GM19455 (cell line): Measurements from ENCODE around the gene KDM3A.

ENCODE experiments used
- ATAC-seq: cut with Tn5 transposase; IDR thresholded peaks from one replicate; pipeline ENCODE4 v1.9.1; 2021; ENCODE audit not compliant: unreplicated experiment

Gene KDM3A

DNA sequence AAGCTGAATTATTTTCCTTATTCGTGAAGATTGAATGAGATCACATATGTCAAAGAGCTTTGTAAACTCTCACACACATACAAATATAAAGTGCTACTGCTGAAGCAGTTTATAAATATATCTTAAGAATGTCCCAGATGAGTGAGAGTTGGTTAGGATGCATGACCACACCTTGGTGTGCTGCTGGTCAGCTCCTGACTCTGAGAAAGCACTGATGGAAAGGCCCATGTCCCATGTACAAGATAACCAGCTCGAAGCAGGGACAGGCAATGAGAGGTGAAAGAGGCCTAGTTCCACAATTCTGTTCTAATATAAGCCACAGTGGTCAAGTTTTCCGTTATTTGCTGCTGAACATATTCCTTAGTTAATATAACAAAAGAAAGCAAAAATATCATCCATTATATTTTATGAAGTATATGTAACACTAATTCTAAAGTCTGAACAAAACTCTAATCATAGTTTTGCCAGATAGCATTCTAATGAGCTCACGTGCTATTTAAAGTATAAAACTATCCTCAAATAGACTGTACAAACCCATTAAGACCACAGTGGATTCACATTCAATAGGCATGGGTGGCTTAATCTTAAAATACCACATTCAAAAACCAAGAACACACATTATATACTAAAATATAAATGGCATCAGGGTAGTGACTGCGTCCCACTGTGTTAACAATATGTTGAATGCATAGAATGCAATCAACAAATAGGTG is 72.9 kb downstream of the KDM3A start:
- ATAC-seq = no peak

DNA sequence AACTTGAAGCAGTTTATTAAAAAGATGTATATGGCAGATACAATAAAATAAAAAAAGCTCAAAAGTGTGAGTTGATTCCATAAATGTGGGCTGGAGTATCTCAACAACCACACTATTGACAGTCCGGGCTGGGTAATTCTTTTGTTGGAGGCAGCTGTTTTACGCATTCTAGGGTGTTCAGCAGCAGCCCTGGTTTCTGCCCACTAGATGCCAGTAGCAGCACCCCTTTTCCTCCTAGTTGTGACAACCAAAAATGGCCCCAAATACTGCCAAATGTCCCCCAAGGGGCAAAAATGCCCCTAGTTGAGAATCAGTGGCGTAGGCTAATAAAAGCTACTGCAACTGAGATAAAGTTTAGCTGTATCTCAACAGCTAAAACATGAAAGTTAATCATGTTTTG is 77.3 kb downstream of the KDM3A start:
- no peak for ATAC-seq

DNA sequence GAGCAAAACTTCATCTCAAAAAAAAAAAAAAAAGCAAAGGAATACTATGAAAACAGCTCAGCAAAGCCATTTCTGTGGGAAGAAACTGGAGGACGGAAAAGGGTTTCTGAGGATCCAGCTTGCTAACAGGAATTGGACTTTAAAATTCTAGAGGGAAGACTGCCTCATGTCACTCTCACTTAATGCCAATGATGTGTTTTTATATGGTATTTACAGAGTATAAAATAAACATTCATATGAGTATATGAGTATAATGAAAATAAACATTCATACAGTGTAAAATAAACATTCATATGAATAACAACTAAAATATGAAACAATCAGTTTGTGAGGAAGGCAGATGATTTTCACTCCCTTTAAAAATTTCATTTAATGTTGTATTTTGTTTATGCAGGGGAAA is 78.2 kb downstream of the KDM3A start:
- no peak for ATAC-seq

DNA sequence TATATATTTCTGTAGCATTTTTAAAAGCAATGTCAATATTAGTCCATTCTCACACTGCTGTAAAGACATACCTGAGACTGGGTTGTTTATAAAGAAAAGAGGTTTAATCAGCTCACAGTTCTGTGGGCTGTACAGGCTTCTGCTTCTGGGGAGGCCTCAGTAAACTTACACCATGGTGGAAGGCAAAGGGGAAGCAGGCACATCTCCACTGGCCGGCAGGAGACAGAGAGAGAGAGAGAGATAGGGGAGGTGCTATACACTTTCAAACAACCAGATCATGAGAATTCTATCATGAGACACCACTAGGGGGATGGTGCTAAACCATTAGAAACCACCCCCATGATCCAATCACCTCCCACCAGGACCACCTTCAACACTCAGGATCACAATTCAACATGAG is 79.0 kb downstream of the KDM3A start:
- no peak for ATAC-seq

DNA sequence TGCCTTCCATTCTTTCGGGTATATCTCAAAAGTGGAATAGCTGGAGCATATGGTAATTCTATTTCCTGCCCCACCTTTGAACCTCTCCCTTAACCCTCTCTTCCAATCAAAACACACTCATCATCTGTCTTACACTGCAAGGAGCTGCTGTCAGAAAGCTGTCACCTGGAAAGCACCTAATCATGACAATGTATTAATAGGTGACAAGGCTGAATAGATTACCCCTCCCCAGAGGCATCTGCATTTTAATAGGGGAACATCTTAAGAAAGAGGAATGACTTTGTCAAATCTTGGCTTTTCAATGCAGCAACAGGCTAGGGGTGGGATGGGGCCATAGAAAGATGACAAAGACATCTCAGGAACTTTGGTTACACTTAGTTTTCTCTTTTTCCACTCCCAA is 80.8 kb downstream of the KDM3A start:
- ATAC-seq = no peak

DNA sequence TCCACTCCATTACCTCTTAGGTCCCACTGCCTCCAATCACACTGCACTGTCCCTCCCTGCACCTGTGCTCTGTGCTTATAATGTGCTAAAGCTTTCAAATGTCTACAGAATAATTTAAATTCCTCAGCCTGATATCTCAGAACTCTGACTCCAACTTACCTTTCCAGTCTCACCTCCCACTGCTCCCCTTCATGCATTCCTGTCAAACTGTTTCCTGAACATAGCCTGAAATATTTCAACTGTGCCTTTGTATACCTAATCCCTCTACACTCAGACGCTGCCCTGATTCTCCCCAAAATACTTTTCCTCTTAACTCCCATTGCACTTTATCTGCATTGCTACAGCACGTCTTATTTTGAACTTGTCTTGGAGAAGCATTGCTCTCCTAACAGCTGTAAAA is 81.5 kb downstream of the KDM3A start:
- ATAC-seq = no peak

DNA sequence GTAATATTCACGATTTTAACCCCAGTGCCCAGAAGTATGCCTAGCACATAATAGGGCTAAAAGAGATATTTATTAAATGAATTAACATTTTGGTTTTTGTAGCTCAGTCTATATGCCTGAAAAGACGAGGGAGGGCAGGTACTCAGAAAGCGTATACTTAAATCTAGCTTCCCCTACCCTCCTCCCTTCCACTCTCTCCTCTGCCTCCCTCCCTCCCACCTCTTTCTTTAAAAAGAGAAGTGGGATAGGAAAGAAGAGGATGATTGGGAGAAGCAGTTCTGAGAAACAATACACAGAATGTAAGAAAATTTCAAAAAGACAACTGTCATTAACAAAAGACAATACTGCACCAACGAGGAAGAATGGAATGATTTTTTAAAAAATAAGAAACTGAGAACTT is 82.3 kb downstream of the KDM3A start:
- no peak for ATAC-seq

DNA sequence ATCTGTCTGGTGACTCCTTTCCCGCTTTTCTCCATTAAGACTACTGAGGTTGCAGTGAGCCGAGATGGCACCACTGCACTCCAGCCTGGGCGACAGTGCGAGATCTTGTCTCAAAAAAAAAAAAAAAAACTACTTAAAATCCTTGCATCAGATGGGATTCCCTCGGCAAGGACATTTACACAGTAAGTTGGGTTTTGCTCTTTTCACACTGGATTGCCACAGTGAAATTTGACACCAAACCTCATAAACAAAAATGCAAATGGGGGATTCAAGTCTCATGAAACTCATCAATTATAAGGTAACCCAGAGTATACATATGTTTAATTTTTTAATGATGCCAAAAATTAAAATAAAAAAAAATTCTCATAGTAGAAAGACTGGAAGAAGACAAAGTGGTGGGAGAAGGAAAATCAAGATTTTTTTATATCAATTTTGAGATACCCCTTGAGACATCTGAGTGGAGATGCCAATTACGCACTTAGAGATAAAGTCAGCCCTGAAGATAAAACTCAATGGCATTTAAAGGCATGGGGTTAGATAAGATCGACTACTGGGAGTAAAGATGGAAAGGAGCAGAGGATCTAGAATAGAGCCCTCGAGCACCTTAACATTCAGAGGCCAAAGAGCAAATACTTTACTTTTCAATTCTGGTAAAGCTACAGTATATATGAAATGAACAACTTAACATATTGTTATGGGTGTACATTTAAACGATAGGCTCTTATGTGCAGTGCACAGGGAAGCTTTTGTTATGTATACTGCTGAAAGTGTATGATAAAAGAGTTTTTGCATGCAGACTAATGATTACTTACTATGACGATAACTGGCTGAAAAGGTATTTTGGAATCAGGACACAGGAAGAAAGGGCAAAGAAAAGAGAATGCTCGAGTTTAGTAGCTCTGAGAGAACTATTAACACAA is 84.5 kb downstream of the KDM3A start:
- ATAC-seq = no peak

DNA sequence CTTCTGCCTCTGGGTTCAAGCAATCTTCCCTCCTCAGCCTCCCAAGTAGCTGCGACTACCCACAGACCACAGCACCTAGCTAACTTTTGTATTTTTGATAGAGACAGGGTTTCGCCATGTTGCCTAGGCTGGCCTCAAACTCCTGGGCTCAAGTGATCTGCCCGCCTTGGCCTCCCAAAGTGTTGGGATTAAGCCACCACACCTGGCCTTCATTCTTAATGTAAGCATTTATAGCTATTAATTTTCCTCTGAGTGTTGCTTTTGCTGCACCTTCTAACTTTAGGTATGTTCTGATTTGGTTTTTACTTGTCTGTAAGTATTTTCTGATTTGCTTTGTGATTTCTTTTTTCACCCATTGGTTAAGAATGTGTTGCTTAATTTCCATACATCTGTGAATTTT is 92.4 kb downstream of the KDM3A start:
- ATAC-seq = no peak

DNA sequence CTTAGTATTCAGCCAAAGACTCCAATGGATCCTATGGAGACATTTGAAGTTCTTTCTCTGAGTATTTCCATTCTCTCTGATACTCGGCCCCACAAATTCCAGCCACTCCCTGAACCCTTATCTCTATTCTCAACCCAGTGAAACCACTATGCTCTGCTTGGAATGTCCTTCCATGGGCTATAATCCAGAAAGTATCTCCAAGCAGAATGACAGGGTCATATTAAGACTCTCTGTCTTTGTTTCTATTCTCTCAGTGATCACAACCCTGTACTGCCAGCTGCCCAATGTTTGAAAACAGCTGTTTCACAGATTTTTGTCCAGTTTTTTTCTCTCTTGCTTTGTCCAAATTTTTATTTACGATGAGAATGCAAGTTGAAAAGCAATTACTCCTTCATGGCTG is 100.2 kb downstream of the KDM3A start:
- no peak for ATAC-seq
